Left hindlimb (tissue), 1 donor: Measurements from ENCODE around the gene TNPO2.
"Not testable (repeated sequence)": the region's sequence is repeated elsewhere in the genome, so short reads cannot be mapped to it uniquely, and the experiment has no call there.

Source experiments
- DNase-seq: peaks from one replicate; pipeline ENCODE4 v3.0.0-alpha.2; 2018

The TNPO2 gene

GRCh38 chr19:12736995-12737834, 13.5 kb upstream of the TNPO2 start, which contains the start of gene GET3:
Gene GET3 (plus strand): TSS chr19:12737497. CDS start chr19:12737506, 9 bp downstream.
- peak; percentile 95 for DNase-seq

GRCh38 chr19:12733369-12734214, 9.9 kb upstream of the TNPO2 start:
- peak; percentile 67 for DNase-seq

- DNase-seq: no peak
Measured at GRCh38 chr19:12731337-12731736, 7.6 kb upstream of the TNPO2 start.

GRCh38 chr19:12730064-12730463, 6.3 kb upstream of the TNPO2 start:
- no peak for DNase-seq

- no peak for DNase-seq
Measured at GRCh38 chr19:12727745-12728433, 4.2 kb upstream of the TNPO2 start.

GRCh38 chr19:12726988-12727316, 3.2 kb upstream of the TNPO2 start:
- DNase-seq: no peak

- DNase-seq: not testable (repeated sequence)
Measured at GRCh38 chr19:12725612-12726011, 1.9 kb upstream of the TNPO2 start.

GRCh38 chr19:12723381-12723640, 421 bp downstream of the TNPO2 start:
- DNase-seq: no peak

GRCh38 chr19:12722566-12723380, 959 bp downstream of the TNPO2 start:
- DNase-seq: peak; percentile 97

GRCh38 chr19:12721656-12722565, 1.8 kb downstream of the TNPO2 start:
- DNase-seq: peak; percentile 87

- DNase-seq: peak; percentile 46
Measured at GRCh38 chr19:12720851-12721655, 2.7 kb downstream of the TNPO2 start.

GRCh38 chr19:12720296-12720695, 3.4 kb downstream of the TNPO2 start:
- no peak for DNase-seq

- DNase-seq: no peak
Measured at GRCh38 chr19:12715929-12716328, 7.8 kb downstream of the TNPO2 start.

- DNase-seq: no peak
Measured at GRCh38 chr19:12715102-12715501, 8.6 kb downstream of the TNPO2 start.

- DNase-seq: not testable (repeated sequence)
Measured at GRCh38 chr19:12713304-12713703, 10.4 kb downstream of the TNPO2 start.

- DNase-seq: not testable (repeated sequence)
Measured at GRCh38 chr19:12712077-12712476, 11.7 kb downstream of the TNPO2 start.

GRCh38 chr19:12711187-12711586, 12.5 kb downstream of the TNPO2 start:
- DNase-seq: no peak

- DNase-seq: no peak
Measured at GRCh38 chr19:12708641-12709040, 15.1 kb downstream of the TNPO2 start.

GRCh38 chr19:12706332-12706718, 17.4 kb downstream of the TNPO2 start:
- no peak for DNase-seq

- no peak for DNase-seq
Measured at GRCh38 chr19:12705654-12706331, 17.9 kb downstream of the TNPO2 start.
